Neural progenitor cell (in vitro differentiated cells): ENCODE measurements around the gene GTPBP1. TPM values are rescaled to one million over a fixed set of nuclear protein-coding genes. Genes with fewer than 3 reads are reported as not detected.

Experiments
- DNase-seq: peaks from one replicate; pipeline ENCODE4 v3.0.0-alpha.2; 2016; ENCODE audit warnings: low spot score
- H2AFZ ChIP-seq: fragments of 200-600 bp; sonication (generic); replicated peaks from 2 replicates; pipeline ENCODE4 v1.6.1; 2016; ENCODE audit warnings: antibody characterized with exemption
- H3F3A ChIP-seq: fragments of 200-600 bp; sonication (generic); 2 replicates; pipeline ENCODE4 v1.6.1; 2016; ENCODE audit warnings: antibody characterized with exemption, low read depth
- H3K27ac ChIP-seq: fragments of 200-600 bp; sonication (generic); 2 replicates; pipeline ENCODE4 v1.5.1; 2016; ENCODE audit warnings: mild to moderate bottlenecking
- H3K27me3 ChIP-seq: fragments of 200-600 bp; sonication (generic); 2 replicates; pipeline ENCODE4 v1.6.1; 2016; ENCODE audit warnings: mild to moderate bottlenecking, moderate library complexity
- H3K36me3 ChIP-seq: fragments of 200-600 bp; sonication (generic); 2 replicates; pipeline ENCODE4 v1.5.1; 2016
- H3K4me1 ChIP-seq: fragments of 200-600 bp; sonication (generic); 2 replicates; pipeline ENCODE4 v1.6.1; 2016; ENCODE audit warnings: mixed run types
- H3K4me2 ChIP-seq: fragments of 200-600 bp; sonication (generic); 2 replicates; pipeline ENCODE4 v1.6.1; 2016
- H3K4me3 ChIP-seq: fragments of 200-600 bp; sonication (generic); 2 replicates; pipeline ENCODE4 v1.5.1; 2016
- H3K79me2 ChIP-seq: fragments of 200-600 bp; sonication (generic); 2 replicates; pipeline ENCODE4 v1.6.1; 2016; ENCODE audit warnings: low read depth
- H3K9ac ChIP-seq: fragments of 200-600 bp; sonication (generic); 2 replicates; pipeline ENCODE4 v1.6.1; 2016
- H3K9me3 ChIP-seq: fragments of 200-600 bp; sonication (generic); 2 replicates; pipeline ENCODE4 v1.5.1; 2016; ENCODE audit warnings: low read depth
- H4K20me1 ChIP-seq: fragments of 200-600 bp; sonication (generic); 2 replicates; pipeline ENCODE4 v1.6.1; 2016; ENCODE audit warnings: low read depth
- H3K27ac Mint-ChIP-seq: 3 replicates; pipeline ENCODE4 v1.8.0; 2021; ENCODE audit warnings: mixed read lengths
- H3K27me3 Mint-ChIP-seq: 2 replicates; pipeline ENCODE4 v1.8.0; 2022; ENCODE audit warnings: low read depth, mild to moderate bottlenecking, inconsistent platforms, moderate library complexity, mixed read lengths; ENCODE audit not compliant: insufficient read depth
- H3K36me3 Mint-ChIP-seq: 3 replicates; pipeline ENCODE4 v1.8.0; 2021; ENCODE audit warnings: mixed read lengths
- H3K4me1 Mint-ChIP-seq: 3 replicates; pipeline ENCODE4 v1.8.0; 2021; ENCODE audit warnings: mixed read lengths
- H3K4me3 Mint-ChIP-seq: 3 replicates; pipeline ENCODE4 v1.8.0; 2021; ENCODE audit warnings: mild to moderate bottlenecking, moderate library complexity, mixed read lengths
- H3K9me3 Mint-ChIP-seq: 3 replicates; pipeline ENCODE4 v1.8.0; 2020; ENCODE audit warnings: mixed read lengths
- EZH2 ChIP-seq: fragments of 200-600 bp; sonication (generic); IDR thresholded peaks from 2 replicates; pipeline ENCODE4 v1.6.1; 2017; ENCODE audit warnings: antibody characterized with exemption, mild to moderate bottlenecking, moderate library complexity
- EZH2phosphoT487 ChIP-seq: fragments of 200-600 bp; sonication (generic); IDR thresholded peaks from 2 replicates; pipeline ENCODE4 v1.6.1; 2017; ENCODE audit warnings: antibody characterized with exemption
- total RNA-seq: library from RNA; depleted of rRNA; stranded (reverse); fragments of >200 nt; gene quantifications from 2 replicates; pipeline ENCODE4 v1.2.3, GENCODE V29; 2015; ENCODE audit warnings: low replicate concordance
- TF ChIP-seq, protein P1 (sequence below): fragments of 200-600 bp; sonication (generic); IDR thresholded peaks from 2 replicates; pipeline ENCODE4 v1.5.1; 2017; ENCODE audit warnings: antibody characterized with exemption, mild to moderate bottlenecking

GTPBP1 gene
- total RNA-seq, result 40.8 and 91.9 TPM in 2 replicates

DNA sequence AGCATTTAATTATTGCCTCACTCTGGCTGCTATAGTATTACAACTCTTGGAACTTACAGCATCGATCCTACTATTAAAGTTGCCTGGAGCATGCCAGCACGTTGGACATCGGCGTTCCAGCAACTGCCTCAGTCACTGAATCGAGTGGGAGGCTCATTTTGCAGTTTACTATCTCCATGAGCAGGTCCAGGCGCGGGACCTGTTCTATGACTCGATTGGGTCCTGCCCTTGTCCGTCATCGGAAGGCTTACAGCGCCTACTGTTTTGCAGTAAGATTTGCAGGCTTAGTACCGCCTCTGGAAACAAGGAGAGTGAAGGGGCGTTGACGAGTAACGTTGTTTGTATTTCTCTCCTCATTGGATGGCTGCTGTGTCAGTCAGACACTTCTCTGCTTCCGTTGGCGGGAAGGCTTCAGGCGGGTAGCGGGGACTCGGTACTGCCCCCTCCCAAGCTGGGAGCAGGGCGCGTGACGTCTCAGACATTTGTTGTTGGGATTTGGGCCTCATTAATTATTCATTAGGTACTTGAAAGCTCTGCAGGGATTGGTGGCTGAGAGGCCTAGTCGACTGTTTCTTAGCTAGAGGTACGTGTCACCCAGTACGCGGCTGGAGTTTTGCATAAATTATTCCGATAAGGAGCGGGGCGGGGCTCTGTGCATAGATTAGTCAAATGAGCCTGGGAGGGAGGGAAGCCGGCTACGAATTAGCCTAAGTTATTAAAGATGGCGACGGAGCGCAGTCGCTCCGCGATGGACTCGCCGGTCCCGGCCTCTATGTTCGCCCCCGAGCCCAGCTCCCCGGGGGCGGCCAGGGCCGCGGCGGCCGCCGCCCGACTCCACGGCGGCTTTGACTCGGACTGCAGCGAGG lies at the start of gene GTPBP1:
Gene GTPBP1, plus strand, starts transcription at position 710 of the 866 bp plus-strand sequence. Its CDS starts 12 bp downstream, at position 722.
- peaks cover 42% of the 10 kb centered on the region for H3K4me1 Mint-ChIP-seq
- H3K27me3 ChIP-seq, result peaks cover 9% of the 10 kb centered on the region
- no peaks in the 10 kb centered on the region for H3K36me3 ChIP-seq
- peaks cover 20% of the 10 kb centered on the region for H3K27me3 Mint-ChIP-seq
- H3K4me1 ChIP-seq, result peaks cover 18% of the 10 kb centered on the region
- peak within 1 kb of the TSS; percentile 95 for H3K4me3 Mint-ChIP-seq
- peak within 1 kb of the TSS; percentile 99 for H3K4me2 ChIP-seq
- no peaks in the 10 kb centered on the region for H3K36me3 Mint-ChIP-seq
- peak within 1 kb of the TSS; percentile 88 for H3K4me3 ChIP-seq
- TF ChIP-seq, protein P1, sequence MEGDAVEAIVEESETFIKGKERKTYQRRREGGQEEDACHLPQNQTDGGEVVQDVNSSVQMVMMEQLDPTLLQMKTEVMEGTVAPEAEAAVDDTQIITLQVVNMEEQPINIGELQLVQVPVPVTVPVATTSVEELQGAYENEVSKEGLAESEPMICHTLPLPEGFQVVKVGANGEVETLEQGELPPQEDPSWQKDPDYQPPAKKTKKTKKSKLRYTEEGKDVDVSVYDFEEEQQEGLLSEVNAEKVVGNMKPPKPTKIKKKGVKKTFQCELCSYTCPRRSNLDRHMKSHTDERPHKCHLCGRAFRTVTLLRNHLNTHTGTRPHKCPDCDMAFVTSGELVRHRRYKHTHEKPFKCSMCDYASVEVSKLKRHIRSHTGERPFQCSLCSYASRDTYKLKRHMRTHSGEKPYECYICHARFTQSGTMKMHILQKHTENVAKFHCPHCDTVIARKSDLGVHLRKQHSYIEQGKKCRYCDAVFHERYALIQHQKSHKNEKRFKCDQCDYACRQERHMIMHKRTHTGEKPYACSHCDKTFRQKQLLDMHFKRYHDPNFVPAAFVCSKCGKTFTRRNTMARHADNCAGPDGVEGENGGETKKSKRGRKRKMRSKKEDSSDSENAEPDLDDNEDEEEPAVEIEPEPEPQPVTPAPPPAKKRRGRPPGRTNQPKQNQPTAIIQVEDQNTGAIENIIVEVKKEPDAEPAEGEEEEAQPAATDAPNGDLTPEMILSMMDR, result no peak
- TF ChIP-seq EZH2, result no peak
- TF ChIP-seq EZH2phosphoT487, result no peak
- peaks cover 45% of the 10 kb centered on the region for H4K20me1 ChIP-seq
- peak within 1 kb of the TSS; percentile 97 for H3K27ac Mint-ChIP-seq
- H3F3A ChIP-seq, result peaks cover 23% of the 10 kb centered on the region
- no peaks in the 10 kb centered on the region for H3K9me3 ChIP-seq
- peak within 1 kb of the TSS; percentile 74 for H3K9ac ChIP-seq
- H3K27ac ChIP-seq, result peak within 1 kb of the TSS; percentile 60
- peak; percentile 100 for DNase-seq
- peaks cover 47% of the 10 kb centered on the region for H3K79me2 ChIP-seq
- no peaks in the 10 kb centered on the region for H3K9me3 Mint-ChIP-seq
- peak within 1 kb of the TSS; percentile 21 for H2AFZ ChIP-seq

DNA sequence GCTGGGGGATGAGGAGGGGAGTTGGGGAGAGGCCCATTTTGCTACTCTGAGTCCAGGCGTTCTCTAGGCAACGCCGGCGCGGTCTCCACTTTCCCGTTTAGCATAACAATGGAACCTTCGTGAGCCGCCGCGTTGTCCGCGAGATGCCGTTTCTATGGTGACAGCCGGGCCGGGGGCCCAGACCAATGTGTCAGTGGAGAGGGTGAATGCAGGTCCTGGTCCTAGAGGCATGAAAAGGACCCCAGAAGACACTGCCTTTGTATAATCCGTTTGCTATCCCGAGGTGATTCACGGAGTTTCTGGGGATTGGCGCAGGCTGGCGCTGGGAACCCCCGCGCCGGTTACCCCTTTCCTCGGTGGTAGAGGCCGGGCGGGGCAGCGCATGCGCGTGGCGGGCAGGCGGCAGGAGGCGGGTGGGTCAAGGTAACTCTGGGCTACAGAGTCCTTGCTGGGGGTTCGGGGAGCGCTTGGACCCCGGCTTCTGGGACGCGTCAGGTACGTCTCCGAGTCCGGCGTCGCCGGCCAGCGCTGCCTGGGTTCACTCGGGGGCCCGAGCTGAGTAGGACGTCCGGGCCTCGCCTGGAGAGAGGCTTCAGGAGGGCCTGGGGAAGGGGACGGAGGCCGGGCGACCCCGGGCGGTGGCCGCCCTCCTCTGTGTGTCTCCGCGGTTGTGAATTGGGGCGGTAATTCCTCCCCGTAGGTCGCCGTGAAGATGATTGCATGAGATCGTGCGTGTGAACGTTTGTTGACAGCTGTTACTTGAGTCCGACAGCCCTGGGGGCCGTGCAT lies 49.3 kb upstream of the GTPBP1 start, which contains the start of the genes CBY1 and FAM227A:
Gene CBY1, plus strand, starts transcription at position 383 of the 789 bp plus-strand sequence. CDS start 11,417 bp downstream, outside the sequence.
Gene FAM227A, minus strand, starts transcription at position 137 of the 789 bp plus-strand sequence. CDS start 6,224 bp downstream, outside the sequence.
- peak within 1 kb of the TSS; percentile 97 for H3K4me3 Mint-ChIP-seq
- peaks cover 14% of the 10 kb centered on the region for H3K4me1 Mint-ChIP-seq

More for the DNA sequence above, 49.3 kb upstream of the GTPBP1 start, which contains the start of the genes CBY1 and FAM227A:
- Histone ChIP-seq H3K27ac (peak within 1 kb of the TSS; percentile 99), H4K20me1 (peaks cover 10% of the 10 kb centered on the region), H3F3A (no peaks in the 10 kb centered on the region), H3K4me2 (peak within 1 kb of the TSS; percentile 89), H3K36me3 (no peaks in the 10 kb centered on the region), H3K4me3 (peak within 1 kb of the TSS; percentile 91), H3K4me1 (peaks cover 3% of the 10 kb centered on the region), H3K9me3 (no peaks in the 10 kb centered on the region), H2AFZ (peak within 1 kb of the TSS; percentile 98), H3K79me2 (peaks cover 37% of the 10 kb centered on the region), H3K27me3 (no peaks in the 10 kb centered on the region), H3K9ac (peak within 1 kb of the TSS; percentile 97)
- H3K36me3 Mint-ChIP-seq, result peaks cover 9% of the 10 kb centered on the region
- H3K27ac Mint-ChIP-seq, result peak within 1 kb of the TSS; percentile 100
- H3K27me3 Mint-ChIP-seq, result no peaks in the 10 kb centered on the region
- DNase-seq, result peak; percentile 98
- H3K9me3 Mint-ChIP-seq, result no peaks in the 10 kb centered on the region
- no peak for TF ChIP-seq EZH2
- TF ChIP-seq, protein P1, result peak; percentile 25
